Activated naive CD8-positive, alpha-beta T cell treated with anti-CD3 and anti-CD28 coated beads, Interleukin-2, amount 10 ng/mL, durations not matched to agents 7 days and 5 days (primary cell): Measurements from ENCODE around the gene OR2F1. TPM values are rescaled to one million over a fixed set of nuclear protein-coding genes. Genes with fewer than 3 reads are reported as not detected.

Experiments
- ATAC-seq: fragments of 150-1000 bp; cut with Tn5 transposase; one replicate; pipeline ENCODE4 v1.10.0; 2021; ENCODE audit warnings: low read depth, moderate library complexity
- POLR2A ChIA-PET: fragments of 350-600 bp; sonication (Branson Sonifier 250); formaldehyde crosslinking; loops from one replicate; lab custom pipeline; 2021; ENCODE audit warnings: antibody characterized with exemption; lab: Charles Lee
- DNase-seq: peaks from one replicate; pipeline ENCODE4 v3.0.0; 2021
- H3K27ac Mint-ChIP-seq: one replicate; pipeline ENCODE4 v1.8.0; 2022; ENCODE audit warnings: mild to moderate bottlenecking, mixed read lengths
- H3K27me3 Mint-ChIP-seq: one replicate; pipeline ENCODE4 v1.8.0; 2022; ENCODE audit warnings: mild to moderate bottlenecking, moderate library complexity, mixed read lengths
- H3K36me3 Mint-ChIP-seq: one replicate; pipeline ENCODE4 v1.8.0; 2021; ENCODE audit warnings: mild to moderate bottlenecking, mixed read lengths
- H3K4me1 Mint-ChIP-seq: one replicate; pipeline ENCODE4 v1.8.0; 2021; ENCODE audit warnings: mixed read lengths
- H3K4me3 Mint-ChIP-seq: one replicate; pipeline ENCODE4 v1.8.0; 2022; ENCODE audit warnings: mild to moderate bottlenecking, moderate library complexity, mixed read lengths
- H3K9me3 Mint-ChIP-seq: one replicate; pipeline ENCODE4 v1.8.0; 2021; ENCODE audit warnings: mixed read lengths
- total RNA-seq, 2 experiments: library from RNA; stranded (reverse); gene quantifications; one replicate each; pipeline ENCODE4 v1.2.3, GENCODE V29; 2021

OR2F1 gene
- total RNA-seq: not detected

GRCh38 chr7:143954544-143954943, at the start of gene OR2F1:
Gene OR2F1 (plus strand): TSS chr7:143954844. CDS start chr7:143959971, 5,127 bp downstream.
- H3K27me3 Mint-ChIP-seq: peaks cover 16% of the 10 kb centered on the region
- no peak for ATAC-seq

GRCh38 chr7:143905509-143905908, 49.1 kb upstream of the OR2F1 start:
- peaks cover 14% of the 10 kb centered on the region for H3K4me1 Mint-ChIP-seq
- H3K27me3 Mint-ChIP-seq: peaks cover 3% of the 10 kb centered on the region
- no peak for ATAC-seq
- no peak overlapping the region for H3K4me3 Mint-ChIP-seq
- no peaks in the 10 kb centered on the region for H3K9me3 Mint-ChIP-seq
- no peak for DNase-seq
- no peaks in the 10 kb centered on the region for H3K36me3 Mint-ChIP-seq
- POLR2A ChIA-PET: no interaction called here
- no peak overlapping the region for H3K27ac Mint-ChIP-seq

More at GRCh38 chr7:143954544-143954943, at the start of gene OR2F1:
- Mint-ChIP-seq H3K27ac (no peak within 1 kb of the TSS), H3K9me3 (no peaks in the 10 kb centered on the region), H3K36me3 (no peaks in the 10 kb centered on the region), H3K4me3 (no peak within 1 kb of the TSS), H3K4me1 (no peaks in the 10 kb centered on the region)
- POLR2A ChIA-PET: no interaction called here
- DNase-seq: no peak

- no peak overlapping the region for H3K4me3 Mint-ChIP-seq
- no peak for ATAC-seq
- H3K27me3 Mint-ChIP-seq: peaks cover 3% of the 10 kb centered on the region
- peaks cover 9% of the 10 kb centered on the region for H3K4me1 Mint-ChIP-seq
- H3K27ac Mint-ChIP-seq: no peak overlapping the region
- no peaks in the 10 kb centered on the region for H3K36me3 Mint-ChIP-seq
- POLR2A ChIA-PET: no interaction called here
- DNase-seq: no peak
- H3K9me3 Mint-ChIP-seq: no peaks in the 10 kb centered on the region
These were observed 48.5 kb upstream of the OR2F1 start for GRCh38 chr7:143906151-143906550.

GRCh38 chr7:143906895-143907294, 47.7 kb upstream of the OR2F1 start:
- H3K27ac Mint-ChIP-seq: no peak overlapping the region
- no peaks in the 10 kb centered on the region for H3K9me3 Mint-ChIP-seq
- DNase-seq (no peak), ATAC-seq (no peak)
- H3K4me3 Mint-ChIP-seq: no peak overlapping the region
- H3K27me3 Mint-ChIP-seq: peaks cover 3% of the 10 kb centered on the region
- H3K4me1 Mint-ChIP-seq: peaks cover 8% of the 10 kb centered on the region
- POLR2A ChIA-PET: no interaction called here
- H3K36me3 Mint-ChIP-seq: no peaks in the 10 kb centered on the region

GRCh38 chr7:143908120-143908519, 46.5 kb upstream of the OR2F1 start:
- no peak overlapping the region for H3K27ac Mint-ChIP-seq
- H3K27me3 Mint-ChIP-seq: peaks cover 3% of the 10 kb centered on the region
- ATAC-seq (no peak), DNase-seq (no peak)
- no peak overlapping the region for H3K4me3 Mint-ChIP-seq
- H3K36me3 Mint-ChIP-seq: no peaks in the 10 kb centered on the region
- POLR2A ChIA-PET: no interaction called here
- H3K4me1 Mint-ChIP-seq: peaks cover 6% of the 10 kb centered on the region
- no peaks in the 10 kb centered on the region for H3K9me3 Mint-ChIP-seq

- DNase-seq (no peak), ATAC-seq (no peak)
- Mint-ChIP-seq H3K27ac (no peak overlapping the region), H3K4me3 (no peak overlapping the region), H3K36me3 (no peaks in the 10 kb centered on the region), H3K4me1 (peaks cover 4% of the 10 kb centered on the region), H3K27me3 (peaks cover 7% of the 10 kb centered on the region), H3K9me3 (no peaks in the 10 kb centered on the region)
- POLR2A ChIA-PET: no interaction called here
These were observed 44.8 kb upstream of the OR2F1 start for GRCh38 chr7:143909863-143910262.

- ATAC-seq: no peak
- Mint-ChIP-seq H3K27me3 (peaks cover 7% of the 10 kb centered on the region), H3K4me1 (no peaks in the 10 kb centered on the region), H3K27ac (no peak overlapping the region), H3K36me3 (no peaks in the 10 kb centered on the region), H3K9me3 (no peaks in the 10 kb centered on the region), H3K4me3 (no peak overlapping the region)
- POLR2A ChIA-PET: no interaction called here
- no peak for DNase-seq
These were observed 44.0 kb upstream of the OR2F1 start for GRCh38 chr7:143910473-143911248.

GRCh38 chr7:143913945-143914615, 40.6 kb upstream of the OR2F1 start:
- Mint-ChIP-seq H3K27me3 (peaks cover 13% of the 10 kb centered on the region), H3K27ac (no peak overlapping the region), H3K4me1 (no peaks in the 10 kb centered on the region), H3K9me3 (no peaks in the 10 kb centered on the region), H3K4me3 (no peak overlapping the region), H3K36me3 (no peaks in the 10 kb centered on the region)
- ATAC-seq (no peak), DNase-seq (no peak)
- POLR2A ChIA-PET: no interaction called here

- Mint-ChIP-seq H3K4me1 (no peaks in the 10 kb centered on the region), H3K4me3 (no peak overlapping the region), H3K36me3 (no peaks in the 10 kb centered on the region), H3K9me3 (no peaks in the 10 kb centered on the region), H3K27ac (no peak overlapping the region), H3K27me3 (peaks cover 19% of the 10 kb centered on the region)
- DNase-seq: no peak
- POLR2A ChIA-PET: no interaction called here
- no peak for ATAC-seq
These were observed 39.5 kb upstream of the OR2F1 start for GRCh38 chr7:143914938-143915652.

GRCh38 chr7:143924851-143925250, 29.8 kb upstream of the OR2F1 start:
- H3K27me3 Mint-ChIP-seq: peaks cover 27% of the 10 kb centered on the region
- H3K4me3 Mint-ChIP-seq: no peak overlapping the region
- POLR2A ChIA-PET: no interaction called here

GRCh38 chr7:143929224-143929920, 25.3 kb upstream of the OR2F1 start:
- Mint-ChIP-seq H3K27me3 (peaks cover 12% of the 10 kb centered on the region), H3K9me3 (no peaks in the 10 kb centered on the region)

More at GRCh38 chr7:143924851-143925250, 29.8 kb upstream of the OR2F1 start:
- Mint-ChIP-seq H3K9me3 (no peaks in the 10 kb centered on the region), H3K27ac (no peak overlapping the region), H3K36me3 (no peaks in the 10 kb centered on the region), H3K4me1 (no peaks in the 10 kb centered on the region)
- DNase-seq (no peak), ATAC-seq (no peak)

GRCh38 chr7:143931739-143932138, 22.9 kb upstream of the OR2F1 start:
- H3K27me3 Mint-ChIP-seq: peaks cover 7% of the 10 kb centered on the region
- H3K27ac Mint-ChIP-seq: no peak overlapping the region
- H3K4me1 Mint-ChIP-seq: no peaks in the 10 kb centered on the region
- no peak overlapping the region for H3K4me3 Mint-ChIP-seq
- POLR2A ChIA-PET: no interaction called here
- H3K9me3 Mint-ChIP-seq: no peaks in the 10 kb centered on the region
- DNase-seq: no peak
- no peak for ATAC-seq
- H3K36me3 Mint-ChIP-seq: no peaks in the 10 kb centered on the region

More at GRCh38 chr7:143929224-143929920, 25.3 kb upstream of the OR2F1 start:
- ATAC-seq (no peak), DNase-seq (no peak)
- POLR2A ChIA-PET: no interaction called here
- Mint-ChIP-seq H3K4me1 (no peaks in the 10 kb centered on the region), H3K27ac (no peak overlapping the region), H3K4me3 (no peak overlapping the region), H3K36me3 (no peaks in the 10 kb centered on the region)
